ENCODE results near the gene NUMBL.
"Not testable (repeated sequence)": the region's sequence is repeated elsewhere in the genome, so short reads cannot be mapped to it uniquely, and the experiment has no call there.

Gene NUMBL

GRCh38 chr19:40627486-40628279 is 62.8 kb downstream of the NUMBL start:
- DNase-seq (ENCODE audit: low spot score) = no peak

- DNase-seq (ENCODE audit: low spot score) = no peak
These were observed 63.5 kb downstream of the NUMBL start for GRCh38 chr19:40626918-40627317.

GRCh38 chr19:40625406-40626120 is 64.9 kb downstream of the NUMBL start:
- no peak for DNase-seq (ENCODE audit: low spot score)

- DNase-seq (ENCODE audit: low spot score) = not testable (repeated sequence)
These were observed 65.9 kb downstream of the NUMBL start for GRCh38 chr19:40624369-40625153.

GRCh38 chr19:40623403-40624251 is 66.8 kb downstream of the NUMBL start:
- no peak for DNase-seq (ENCODE audit: low spot score)

- no peak for DNase-seq (ENCODE audit: low spot score)
These were observed 67.7 kb downstream of the NUMBL start for GRCh38 chr19:40622773-40623075.

GRCh38 chr19:40621966-40622772 is 68.3 kb downstream of the NUMBL start:
- no peak for DNase-seq (ENCODE audit: low spot score)

- no peak for DNase-seq (ENCODE audit: low spot score)
These were observed 69.2 kb downstream of the NUMBL start for GRCh38 chr19:40621283-40621682.

GRCh38 chr19:40620161-40620485 is 70.3 kb downstream of the NUMBL start:
- no peak for DNase-seq (ENCODE audit: low spot score)

- DNase-seq (ENCODE audit: low spot score) = no peak
These were observed 70.9 kb downstream of the NUMBL start for GRCh38 chr19:40619333-40620160.

- DNase-seq (ENCODE audit: low spot score) = no peak
These were observed 72.5 kb downstream of the NUMBL start for GRCh38 chr19:40617961-40618360.

GRCh38 chr19:40616941-40617340 is 73.5 kb downstream of the NUMBL start:
- DNase-seq (ENCODE audit: low spot score) = no peak

GRCh38 chr19:40616178-40616577 is 74.3 kb downstream of the NUMBL start:
- DNase-seq (ENCODE audit: low spot score) = no peak

All from hepatic stellate cell (primary cell).